ENCODE data around the gene ZNF768.

- no peak for TF ChIP-seq CTCF (IDR thresholded peaks at IDR 0.05)
- TF ChIP-seq POLR2A (IDR thresholded peaks at IDR 0.05), result no peak
Observed at GRCh38 chr16:30515275-30515674, 11.1 kb downstream of the ZNF768 start.

Measured in adrenal gland (tissue), 5 donors.